ENCODE measurements around the gene NADK. TPM values are rescaled to one million over a fixed set of nuclear protein-coding genes. Genes with fewer than 3 reads are reported as not detected.

The NADK gene
- total and polyA plus RNA-seq, 10 of the 15 experiments (the other 5 are each of a cell fraction or from before 2014, with no cell fraction given), result 1.1 to 93.2 (median 46.9) TPM

- TF ChIP-seq IRF3 (IDR thresholded peaks at IDR 0.05) (no peak), EGR1 (IDR thresholded peaks at IDR 0.05; ENCODE audit: borderline replicate concordance in 1 of 2, low read depth in 2 of 2, low read length in 2 of 2) (no peak), BHLHE40 (IDR thresholded peaks at IDR 0.05; ENCODE audit: borderline replicate concordance in 1 of 2, low read depth in 2 of 2, low read length in 1 of 2) (peak; percentile 66 to 67), TCF7 (IDR thresholded peaks at IDR 0.05; ENCODE audit: borderline replicate concordance) (peak; percentile 71), PML (IDR thresholded peaks at IDR 0.05; ENCODE audit: low read length) (no peak), CEBPB (IDR thresholded peaks at IDR 0.05; ENCODE audit: borderline replicate concordance in 1 of 2, low read depth in 2 of 2, low read length in 2 of 2) (no peak), ZNF622 (IDR thresholded peaks at IDR 0.05) (no peak), NBN (IDR thresholded peaks at IDR 0.05) (no peak), RB1 (IDR thresholded peaks at IDR 0.05; ENCODE audit: borderline replicate concordance) (no peak), PKNOX1 (IDR thresholded peaks at IDR 0.05) (peak; percentile 10; the same call in 1 of the 2 replicates), SMC3 (IDR thresholded peaks at IDR 0.05; ENCODE audit: borderline replicate concordance, low read length) (peak; percentile 15; the same call in 1 of the 2 replicates), ZNF24 (IDR thresholded peaks at IDR 0.05) (no peak), TARDBP (IDR thresholded peaks at IDR 0.05; ENCODE audit: borderline replicate concordance) (no peak), WRNIP1 (IDR thresholded peaks at IDR 0.05; ENCODE audit: borderline replicate concordance, low read depth, low read length) (no peak), NFIC (IDR thresholded peaks at IDR 0.05; ENCODE audit: low read depth, low read length) (peak; percentile 64; the same call in 1 of the 2 replicates), MYC (IDR thresholded peaks at IDR 0.05; ENCODE audit: insufficient read depth, insufficient read length, insufficient replicate concordance, low read length, severe bottlenecking) (no peak), EED (IDR thresholded peaks at IDR 0.05; ENCODE audit: low read depth) (no peak; the same call in 1 of the 2 replicates), IRF4 (IDR thresholded peaks at IDR 0.05; ENCODE audit: low read depth, low read length) (peak; percentile 80), SREBF2 (IDR thresholded peaks at IDR 0.05; ENCODE audit: low read length) (no peak), RELA (IDR thresholded peaks at IDR 0.05; ENCODE audit: borderline replicate concordance, partially characterized antibody) (no peak), CREM (IDR thresholded peaks at IDR 0.05; ENCODE audit: low read depth) (peak; percentile 51), SIN3A (IDR thresholded peaks at IDR 0.05; ENCODE audit: low read depth, low read length) (0 out of 2 replicates have a peak, but pooled peaks have one; percentile 58)
- TF ChIP-seq, protein P1, sequence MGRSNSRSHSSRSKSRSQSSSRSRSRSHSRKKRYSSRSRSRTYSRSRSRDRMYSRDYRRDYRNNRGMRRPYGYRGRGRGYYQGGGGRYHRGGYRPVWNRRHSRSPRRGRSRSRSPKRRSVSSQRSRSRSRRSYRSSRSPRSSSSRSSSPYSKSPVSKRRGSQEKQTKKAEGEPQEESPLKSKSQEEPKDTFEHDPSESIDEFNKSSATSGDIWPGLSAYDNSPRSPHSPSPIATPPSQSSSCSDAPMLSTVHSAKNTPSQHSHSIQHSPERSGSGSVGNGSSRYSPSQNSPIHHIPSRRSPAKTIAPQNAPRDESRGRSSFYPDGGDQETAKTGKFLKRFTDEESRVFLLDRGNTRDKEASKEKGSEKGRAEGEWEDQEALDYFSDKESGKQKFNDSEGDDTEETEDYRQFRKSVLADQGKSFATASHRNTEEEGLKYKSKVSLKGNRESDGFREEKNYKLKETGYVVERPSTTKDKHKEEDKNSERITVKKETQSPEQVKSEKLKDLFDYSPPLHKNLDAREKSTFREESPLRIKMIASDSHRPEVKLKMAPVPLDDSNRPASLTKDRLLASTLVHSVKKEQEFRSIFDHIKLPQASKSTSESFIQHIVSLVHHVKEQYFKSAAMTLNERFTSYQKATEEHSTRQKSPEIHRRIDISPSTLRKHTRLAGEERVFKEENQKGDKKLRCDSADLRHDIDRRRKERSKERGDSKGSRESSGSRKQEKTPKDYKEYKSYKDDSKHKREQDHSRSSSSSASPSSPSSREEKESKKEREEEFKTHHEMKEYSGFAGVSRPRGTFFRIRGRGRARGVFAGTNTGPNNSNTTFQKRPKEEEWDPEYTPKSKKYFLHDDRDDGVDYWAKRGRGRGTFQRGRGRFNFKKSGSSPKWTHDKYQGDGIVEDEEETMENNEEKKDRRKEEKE (IDR thresholded peaks at IDR 0.05), result no peak
- TF ChIP-seq, protein P2, sequence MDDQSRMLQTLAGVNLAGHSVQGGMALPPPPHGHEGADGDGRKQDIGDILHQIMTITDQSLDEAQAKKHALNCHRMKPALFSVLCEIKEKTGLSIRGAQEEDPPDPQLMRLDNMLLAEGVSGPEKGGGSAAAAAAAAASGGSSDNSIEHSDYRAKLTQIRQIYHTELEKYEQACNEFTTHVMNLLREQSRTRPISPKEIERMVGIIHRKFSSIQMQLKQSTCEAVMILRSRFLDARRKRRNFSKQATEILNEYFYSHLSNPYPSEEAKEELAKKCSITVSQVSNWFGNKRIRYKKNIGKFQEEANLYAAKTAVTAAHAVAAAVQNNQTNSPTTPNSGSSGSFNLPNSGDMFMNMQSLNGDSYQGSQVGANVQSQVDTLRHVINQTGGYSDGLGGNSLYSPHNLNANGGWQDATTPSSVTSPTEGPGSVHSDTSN (IDR thresholded peaks at IDR 0.05; ENCODE audit: insufficient replicate concordance, low read depth, low read length), result no peak
- TF ChIP-seq, protein P3, sequence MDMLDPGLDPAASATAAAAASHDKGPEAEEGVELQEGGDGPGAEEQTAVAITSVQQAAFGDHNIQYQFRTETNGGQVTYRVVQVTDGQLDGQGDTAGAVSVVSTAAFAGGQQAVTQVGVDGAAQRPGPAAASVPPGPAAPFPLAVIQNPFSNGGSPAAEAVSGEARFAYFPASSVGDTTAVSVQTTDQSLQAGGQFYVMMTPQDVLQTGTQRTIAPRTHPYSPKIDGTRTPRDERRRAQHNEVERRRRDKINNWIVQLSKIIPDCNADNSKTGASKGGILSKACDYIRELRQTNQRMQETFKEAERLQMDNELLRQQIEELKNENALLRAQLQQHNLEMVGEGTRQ (IDR thresholded peaks at IDR 0.05; ENCODE audit: borderline replicate concordance, low read depth, low read length), result no peak
Observed at GRCh38 chr1:1799716-1800115, 21.4 kb upstream of the NADK start (continued).
